HFF-Myc (cell line): Measurements from ENCODE around the gene ACMSD.
"Not testable (repeated sequence)": the region's sequence is repeated elsewhere in the genome, so short reads cannot be mapped to it uniquely, and the experiment has no call there.

ENCODE experiments used
- DNase-seq: peaks from one replicate; pipeline ENCODE4 v3.0.0-alpha.2; 2011; ENCODE audit warnings: low read depth; ENCODE audit errors: extremely low read depth
- H3K4me3 ChIP-seq: replicated peaks from 2 replicates; pipeline ENCODE4 v1.5.1; 2011; ENCODE audit warnings: low read depth, mild to moderate bottlenecking, control low read depth, low read length
- TF ChIP-seq, protein P1 (sequence below): IDR thresholded peaks from 2 replicates; pipeline ENCODE4 v1.5.1; 2012; ENCODE audit warnings: mild to moderate bottlenecking, low read depth, low read length, control low read depth; ENCODE audit errors: missing control alignments

ACMSD gene

GRCh38 chr2:134899204-134899603, 60.8 kb downstream of the ACMSD start:
- H3K4me3 ChIP-seq: no peak overlapping the region
- DNase-seq: no peak
- TF ChIP-seq, protein P1, sequence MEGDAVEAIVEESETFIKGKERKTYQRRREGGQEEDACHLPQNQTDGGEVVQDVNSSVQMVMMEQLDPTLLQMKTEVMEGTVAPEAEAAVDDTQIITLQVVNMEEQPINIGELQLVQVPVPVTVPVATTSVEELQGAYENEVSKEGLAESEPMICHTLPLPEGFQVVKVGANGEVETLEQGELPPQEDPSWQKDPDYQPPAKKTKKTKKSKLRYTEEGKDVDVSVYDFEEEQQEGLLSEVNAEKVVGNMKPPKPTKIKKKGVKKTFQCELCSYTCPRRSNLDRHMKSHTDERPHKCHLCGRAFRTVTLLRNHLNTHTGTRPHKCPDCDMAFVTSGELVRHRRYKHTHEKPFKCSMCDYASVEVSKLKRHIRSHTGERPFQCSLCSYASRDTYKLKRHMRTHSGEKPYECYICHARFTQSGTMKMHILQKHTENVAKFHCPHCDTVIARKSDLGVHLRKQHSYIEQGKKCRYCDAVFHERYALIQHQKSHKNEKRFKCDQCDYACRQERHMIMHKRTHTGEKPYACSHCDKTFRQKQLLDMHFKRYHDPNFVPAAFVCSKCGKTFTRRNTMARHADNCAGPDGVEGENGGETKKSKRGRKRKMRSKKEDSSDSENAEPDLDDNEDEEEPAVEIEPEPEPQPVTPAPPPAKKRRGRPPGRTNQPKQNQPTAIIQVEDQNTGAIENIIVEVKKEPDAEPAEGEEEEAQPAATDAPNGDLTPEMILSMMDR: no peak

DNA sequence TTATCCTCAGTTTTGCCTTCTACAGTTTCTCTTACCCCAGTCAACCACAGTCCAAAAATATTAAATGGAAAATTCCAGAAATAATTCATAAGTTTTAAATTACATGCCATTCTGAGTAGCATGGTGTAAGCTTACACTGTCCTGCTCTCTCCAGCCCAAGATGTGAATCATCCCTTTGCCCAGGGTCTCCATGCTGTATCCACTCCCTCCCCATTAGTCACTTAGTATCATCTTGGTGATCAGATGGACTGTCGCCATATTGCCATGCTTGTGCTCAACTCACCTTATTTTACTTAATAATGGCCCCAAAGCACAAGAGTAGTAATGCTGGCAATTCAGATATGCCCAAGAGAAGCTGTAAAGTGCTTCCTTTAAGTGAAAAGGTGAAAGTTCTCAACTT, 61.7 kb downstream of the ACMSD start:
- no peak overlapping the region for H3K4me3 ChIP-seq

DNA sequence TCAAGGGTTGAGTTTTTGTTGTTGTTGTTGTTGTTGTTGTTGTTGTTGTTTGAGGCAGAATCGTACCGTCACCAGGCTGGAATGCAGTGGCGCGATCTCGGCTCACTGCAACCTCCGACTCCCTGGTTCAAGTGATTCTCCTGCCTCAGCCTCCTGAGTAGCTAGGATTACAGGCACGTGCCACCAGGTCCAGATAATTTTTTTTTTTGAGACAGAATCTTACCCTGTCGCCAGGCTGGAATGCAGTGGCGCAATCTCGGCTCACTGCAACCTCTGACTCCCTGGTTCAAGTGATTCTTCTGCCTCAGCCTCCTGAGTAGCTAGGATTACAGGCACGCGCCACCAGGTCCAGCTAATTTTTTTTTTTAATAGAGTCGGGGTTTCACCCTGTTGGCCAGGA, 65.3 kb downstream of the ACMSD start:
- DNase-seq, H3K4me3 ChIP-seq: not testable (repeated sequence)

More for the DNA sequence above, 61.7 kb downstream of the ACMSD start:
- peak; percentile 32 for DNase-seq
- TF ChIP-seq, protein P1: no peak

GRCh38 chr2:134905168-134905567, 66.8 kb downstream of the ACMSD start:
- DNase-seq: no peak
- TF ChIP-seq, protein P1: no peak
- no peak overlapping the region for H3K4me3 ChIP-seq

GRCh38 chr2:134906726-134907125, 68.3 kb downstream of the ACMSD start:
- no peak for DNase-seq
- TF ChIP-seq, protein P1: no peak
- H3K4me3 ChIP-seq: no peak overlapping the region

DNA sequence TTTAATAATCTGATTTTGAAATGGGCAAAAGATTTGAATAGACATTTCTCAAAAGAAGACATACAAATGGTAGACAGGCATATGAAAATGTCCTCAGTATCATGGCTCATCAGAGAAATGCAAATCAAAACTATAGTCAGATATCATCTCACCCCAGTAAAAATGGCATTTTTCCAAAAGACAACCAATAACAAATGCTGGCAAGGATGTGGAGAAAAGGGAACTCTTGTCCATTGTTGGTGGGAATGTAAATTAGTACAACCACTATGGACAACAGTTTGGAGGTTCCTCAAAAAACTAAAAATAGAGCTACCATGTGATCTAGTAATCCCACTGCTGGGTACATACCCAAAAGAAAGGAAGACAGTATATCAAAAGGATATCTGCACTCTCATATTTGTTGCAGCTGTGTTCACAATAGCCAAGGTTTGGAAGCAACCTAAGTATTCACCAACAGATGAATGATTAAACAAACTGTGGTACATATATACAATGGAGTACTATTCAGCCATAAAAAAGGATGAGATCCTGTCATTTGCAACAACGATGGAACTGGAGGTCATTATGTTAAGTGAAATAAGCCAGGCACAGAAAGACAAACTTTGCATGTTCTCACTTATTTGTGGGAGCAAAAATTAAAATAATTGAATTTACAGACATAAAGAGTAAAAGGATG, 69.2 kb downstream of the ACMSD start:
- not testable (repeated sequence) for H3K4me3 ChIP-seq, DNase-seq

DNA sequence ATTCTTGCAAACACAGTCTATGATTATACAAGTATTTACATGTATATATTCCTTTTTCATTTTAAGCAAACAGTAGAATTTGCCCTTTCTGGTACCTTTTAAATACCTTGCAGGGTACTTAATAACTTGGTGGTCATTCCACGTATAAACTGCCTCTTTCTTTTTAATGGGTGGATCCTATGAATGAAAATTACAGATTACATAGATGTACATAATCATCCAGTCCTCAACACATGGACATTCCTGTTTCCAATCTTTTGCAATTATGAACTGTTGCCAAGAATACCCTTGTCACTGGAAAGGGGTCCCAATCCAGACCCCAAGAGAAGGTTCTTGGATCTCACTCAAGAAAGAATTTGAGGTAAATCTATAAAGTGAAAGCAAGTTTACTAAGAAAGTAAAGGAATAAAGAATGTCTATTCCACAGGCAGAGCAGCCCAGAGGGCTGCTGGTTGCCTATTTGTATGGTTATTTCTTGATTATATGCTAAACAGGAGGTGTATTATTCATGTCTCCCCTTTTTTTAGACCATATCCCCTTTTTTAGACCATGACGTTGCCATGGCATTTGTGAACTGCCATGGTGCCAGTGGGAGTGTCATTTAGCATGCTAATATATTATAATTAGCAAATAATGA, 72.5 kb downstream of the ACMSD start:
- H3K4me3 ChIP-seq: no peak overlapping the region
- TF ChIP-seq, protein P1: no peak
- DNase-seq: no peak

GRCh38 chr2:134911400-134911785, 73.0 kb downstream of the ACMSD start:
- no peak overlapping the region for H3K4me3 ChIP-seq
- no peak for DNase-seq
- TF ChIP-seq, protein P1: no peak
